GM19467 (cell line): Measurements from ENCODE around the gene ZNHIT1.
A peak's percentile ranks its signal among the peaks of the same experiment; 100 is the strongest.

ENCODE experiments used
- ATAC-seq: cut with Tn5 transposase; IDR thresholded peaks from one replicate; pipeline ENCODE4 v1.9.1; 2021; ENCODE audit warnings: mild to moderate bottlenecking, moderate library complexity; ENCODE audit not compliant: unreplicated experiment

Gene ZNHIT1

DNA sequence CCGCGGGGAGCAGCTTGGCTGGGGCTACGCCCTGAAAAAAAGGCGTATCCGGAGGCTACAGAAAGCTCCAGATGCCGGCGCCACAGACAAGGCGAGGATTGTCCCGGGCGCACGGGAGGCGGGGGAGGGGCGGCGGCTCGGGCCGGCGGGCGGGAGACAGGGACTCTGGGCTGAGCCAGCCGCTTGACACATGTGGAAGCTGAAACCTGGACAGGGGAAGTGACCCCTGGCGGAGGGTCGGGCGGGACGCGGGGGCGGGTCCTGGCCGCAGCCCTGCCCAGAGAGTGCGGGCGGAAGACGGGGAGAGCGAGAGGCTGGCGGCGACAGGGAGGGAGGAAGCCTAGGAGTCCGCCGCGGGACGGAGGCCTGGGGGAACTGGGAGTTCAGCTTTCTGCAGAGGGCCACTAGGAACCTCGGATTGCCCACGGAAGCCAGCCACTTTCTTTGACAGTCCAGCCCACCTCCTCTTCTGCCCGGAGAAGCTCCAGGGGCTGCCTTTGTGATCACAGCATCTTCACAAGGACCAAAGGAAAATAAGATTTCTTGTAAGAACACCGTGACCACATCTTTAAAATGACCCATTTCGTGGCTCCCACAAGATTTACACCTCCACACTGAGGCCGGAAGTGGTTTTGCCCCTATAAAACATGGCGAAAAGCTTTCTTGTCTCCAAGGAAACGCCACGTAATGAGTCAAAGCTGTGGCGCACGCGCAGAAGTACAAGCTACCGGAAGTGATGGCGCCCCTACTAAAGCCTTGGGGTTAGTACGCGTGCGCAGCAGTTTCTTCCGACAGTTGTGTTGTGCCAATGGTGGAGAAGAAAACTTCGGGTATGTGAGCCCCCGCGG lies at the start of gene ZNHIT1, which contains the start of gene PLOD3:
Gene ZNHIT1, plus strand, starts transcription at position 778 of the 848 bp plus-strand sequence. Its CDS starts 31 bp downstream, at position 809.
Gene PLOD3, minus strand, starts transcription at position 194 of the 848 bp plus-strand sequence. CDS start 307 bp downstream, outside the sequence.
- peak; percentile 59 for ATAC-seq

DNA sequence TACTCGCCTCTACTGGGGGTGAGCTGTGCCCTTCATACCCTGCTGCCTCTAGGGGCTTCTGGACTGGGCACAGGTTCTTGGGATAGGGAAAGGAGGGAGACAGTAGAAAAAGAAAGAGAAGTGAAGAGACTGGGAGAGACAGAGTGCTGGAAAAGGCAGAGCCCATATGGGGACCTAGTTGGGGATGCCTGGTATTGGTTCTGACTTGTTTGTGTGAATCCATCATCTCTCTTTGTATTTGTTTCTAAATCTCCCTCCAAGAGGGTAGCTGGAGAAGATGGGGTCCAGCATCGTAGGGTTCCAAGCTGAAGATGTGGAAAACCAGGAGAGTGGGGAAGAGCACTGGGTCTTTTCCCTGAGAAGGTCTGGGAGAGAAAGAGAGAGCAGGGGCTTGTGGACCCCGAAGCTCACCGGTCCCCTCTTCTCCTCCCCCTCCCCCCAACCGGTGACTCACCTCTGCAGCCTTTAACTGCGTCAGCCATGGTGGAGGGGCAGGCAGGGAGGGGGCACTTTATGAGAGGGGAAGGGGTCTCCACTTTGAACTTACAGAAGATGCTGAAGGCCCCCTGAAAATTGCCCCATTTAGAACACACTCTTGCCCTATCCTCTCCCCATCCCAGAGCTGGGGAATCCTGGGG lies 49.4 kb upstream of the ZNHIT1 start:
- no peak for ATAC-seq

DNA sequence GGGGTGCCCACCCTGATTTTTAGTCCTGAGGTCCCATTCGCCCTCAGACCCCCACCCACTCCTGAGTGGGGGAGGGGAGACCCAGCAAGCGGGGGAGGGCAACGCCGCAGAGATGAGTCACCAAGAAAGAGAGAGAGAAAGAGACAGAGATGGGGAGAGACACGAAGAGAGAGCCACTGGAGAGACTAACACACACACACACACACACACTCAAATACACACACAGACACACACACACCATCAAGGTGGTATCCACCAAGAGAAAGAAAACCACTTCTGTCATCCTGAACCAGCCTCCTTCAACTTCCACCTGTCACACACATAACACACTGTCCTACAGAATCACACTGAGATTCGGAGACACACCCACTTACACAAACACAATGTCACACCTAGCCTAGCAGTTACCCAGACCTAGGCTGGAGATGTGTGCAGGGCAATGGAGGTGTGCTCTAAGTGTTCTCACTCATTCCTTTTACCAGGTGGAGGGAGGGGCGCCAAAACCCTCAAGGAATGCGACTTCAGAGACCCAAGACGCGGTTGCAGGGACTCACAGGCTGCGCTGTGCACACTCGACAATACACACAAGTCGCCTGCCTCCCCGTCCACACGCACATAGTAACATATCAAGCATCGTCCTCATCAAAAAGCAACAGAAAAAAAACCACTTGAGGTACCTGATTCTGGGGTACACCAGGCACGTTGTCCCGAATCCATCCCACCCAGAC lies 48.7 kb upstream of the ZNHIT1 start:
- no peak for ATAC-seq

DNA sequence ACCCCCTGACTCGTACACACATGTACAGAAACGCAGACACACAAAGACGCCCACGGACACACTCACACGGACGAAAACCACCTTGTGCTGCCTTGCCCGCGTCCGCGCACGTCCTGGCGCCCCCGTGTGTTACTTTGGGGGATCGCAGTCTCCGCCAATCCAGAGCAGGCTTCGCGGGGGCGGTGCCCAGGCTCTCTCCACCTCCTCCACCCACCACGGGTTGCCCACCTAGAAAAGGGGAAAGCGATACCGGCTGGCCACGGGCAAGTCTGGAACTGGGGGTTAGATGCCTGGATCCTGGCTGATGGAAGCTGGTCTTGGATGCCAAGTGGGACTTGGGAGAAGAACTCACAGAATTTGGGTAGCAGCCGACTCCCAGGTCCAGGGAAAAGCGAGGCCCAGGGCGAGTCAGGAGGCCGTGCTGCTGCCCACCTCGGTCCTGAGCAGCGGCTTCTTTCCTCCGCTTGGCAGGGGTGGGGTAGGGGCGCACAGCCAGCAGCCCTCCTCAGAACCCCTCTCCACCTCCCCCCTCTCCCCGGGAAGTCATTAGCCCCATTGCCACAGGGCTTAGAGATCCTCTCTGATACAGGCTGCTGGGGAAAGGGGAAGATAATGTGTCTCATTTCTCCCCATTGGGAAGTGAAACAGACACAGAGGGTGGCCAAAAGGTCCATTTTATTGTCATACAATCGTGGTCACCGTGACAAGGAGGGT lies 48.0 kb upstream of the ZNHIT1 start:
- ATAC-seq, result no peak

DNA sequence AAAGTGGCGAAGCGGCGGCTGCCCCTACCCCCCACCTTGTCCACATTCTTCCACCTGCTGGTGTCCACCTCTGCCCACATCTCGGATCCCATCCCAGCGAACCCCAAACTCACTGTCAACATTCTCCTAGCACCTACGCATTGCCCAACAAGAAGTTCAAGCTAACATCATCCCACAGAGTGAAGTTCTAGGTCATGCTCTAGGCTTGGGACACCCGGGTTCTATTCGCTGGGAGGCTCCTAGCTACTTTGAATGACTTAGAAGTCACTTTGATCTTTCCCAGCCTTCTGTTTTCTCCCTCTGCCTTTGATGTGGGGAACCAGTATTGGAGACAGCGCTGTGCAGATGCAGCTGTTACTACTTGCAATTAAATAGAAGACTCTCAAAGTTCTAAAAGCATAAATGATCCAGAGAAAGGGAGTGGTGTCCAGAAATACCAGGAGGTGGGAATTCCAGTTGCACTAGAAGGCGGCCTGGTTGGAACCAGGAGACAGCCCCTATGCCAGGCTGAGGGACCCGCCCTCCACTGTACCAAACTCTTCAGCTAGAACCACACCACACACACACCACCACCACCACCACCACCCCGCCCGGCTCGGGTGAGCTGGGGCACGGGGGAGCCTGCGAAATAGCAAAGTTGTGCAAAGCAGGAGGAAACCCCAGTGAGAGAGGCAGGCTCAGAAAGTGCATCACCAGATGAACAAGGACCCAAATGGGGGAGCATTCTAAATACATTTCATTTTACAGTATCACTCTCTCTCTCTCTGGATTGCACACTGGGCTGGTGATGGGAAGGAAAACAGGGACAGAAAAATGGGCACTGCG lies 47.1 kb upstream of the ZNHIT1 start:
- ATAC-seq, result no peak

DNA sequence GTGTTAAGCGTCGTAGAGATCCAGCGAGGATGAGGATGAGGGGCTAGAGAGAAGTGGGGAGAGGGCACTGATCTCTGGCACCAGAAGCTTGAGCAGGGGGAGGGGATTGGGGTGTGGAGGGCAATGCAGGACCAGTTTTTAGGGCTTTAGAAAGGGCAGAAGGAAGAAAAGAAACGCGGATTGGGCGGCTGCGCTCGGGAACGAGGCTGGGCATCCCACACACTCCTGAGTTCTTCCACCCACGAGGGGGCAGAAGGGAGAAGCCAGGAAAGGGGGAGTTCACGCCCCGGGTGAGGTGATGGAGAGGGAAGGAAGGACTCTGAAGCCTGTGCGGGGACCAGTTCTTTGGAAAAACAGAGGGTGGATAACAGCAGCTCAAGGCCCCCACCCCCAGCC lies 46.5 kb upstream of the ZNHIT1 start:
- ATAC-seq, result no peak

DNA sequence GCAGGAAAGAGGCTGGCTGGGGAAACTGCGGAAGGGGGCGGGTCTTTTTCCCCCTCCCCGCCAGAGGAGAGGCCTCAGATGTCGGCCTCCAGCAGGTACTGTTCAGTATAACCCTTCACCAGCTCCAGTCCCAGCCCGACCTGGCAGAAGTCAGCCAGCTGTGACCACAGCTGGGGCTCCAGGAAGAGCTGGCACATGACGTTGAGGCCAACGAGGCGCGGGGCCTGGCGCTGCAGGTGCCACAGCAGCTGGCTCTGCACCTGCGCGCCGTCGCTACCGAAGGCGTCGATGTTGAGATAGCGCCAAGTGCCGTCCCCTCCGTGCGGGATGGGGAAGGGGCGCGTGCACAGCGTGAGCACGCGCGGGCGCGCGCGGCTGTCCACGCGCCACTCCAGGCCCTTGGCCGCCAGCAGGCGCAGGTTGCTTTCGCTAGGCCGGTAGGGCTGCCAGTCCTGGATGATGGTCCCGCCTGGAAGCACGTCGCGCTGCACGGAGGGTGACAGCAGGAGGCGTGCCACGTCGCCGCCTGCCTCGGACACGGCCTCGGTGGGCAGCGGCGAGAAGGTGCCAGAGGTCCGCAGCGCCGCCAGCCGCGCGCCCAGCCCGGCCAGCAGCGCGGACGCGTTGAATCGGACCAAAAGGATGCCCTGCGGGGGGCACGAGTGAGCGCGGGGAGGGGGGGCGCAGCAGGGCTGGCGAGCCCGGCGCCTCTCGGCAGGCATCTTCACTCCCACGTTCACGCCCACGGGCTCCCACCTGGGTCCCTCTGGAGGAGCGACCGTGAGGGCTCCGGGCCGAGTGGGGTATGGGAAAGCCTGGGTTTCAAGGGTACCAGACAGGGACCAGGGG lies 45.7 kb upstream of the ZNHIT1 start:
- ATAC-seq, result no peak

DNA sequence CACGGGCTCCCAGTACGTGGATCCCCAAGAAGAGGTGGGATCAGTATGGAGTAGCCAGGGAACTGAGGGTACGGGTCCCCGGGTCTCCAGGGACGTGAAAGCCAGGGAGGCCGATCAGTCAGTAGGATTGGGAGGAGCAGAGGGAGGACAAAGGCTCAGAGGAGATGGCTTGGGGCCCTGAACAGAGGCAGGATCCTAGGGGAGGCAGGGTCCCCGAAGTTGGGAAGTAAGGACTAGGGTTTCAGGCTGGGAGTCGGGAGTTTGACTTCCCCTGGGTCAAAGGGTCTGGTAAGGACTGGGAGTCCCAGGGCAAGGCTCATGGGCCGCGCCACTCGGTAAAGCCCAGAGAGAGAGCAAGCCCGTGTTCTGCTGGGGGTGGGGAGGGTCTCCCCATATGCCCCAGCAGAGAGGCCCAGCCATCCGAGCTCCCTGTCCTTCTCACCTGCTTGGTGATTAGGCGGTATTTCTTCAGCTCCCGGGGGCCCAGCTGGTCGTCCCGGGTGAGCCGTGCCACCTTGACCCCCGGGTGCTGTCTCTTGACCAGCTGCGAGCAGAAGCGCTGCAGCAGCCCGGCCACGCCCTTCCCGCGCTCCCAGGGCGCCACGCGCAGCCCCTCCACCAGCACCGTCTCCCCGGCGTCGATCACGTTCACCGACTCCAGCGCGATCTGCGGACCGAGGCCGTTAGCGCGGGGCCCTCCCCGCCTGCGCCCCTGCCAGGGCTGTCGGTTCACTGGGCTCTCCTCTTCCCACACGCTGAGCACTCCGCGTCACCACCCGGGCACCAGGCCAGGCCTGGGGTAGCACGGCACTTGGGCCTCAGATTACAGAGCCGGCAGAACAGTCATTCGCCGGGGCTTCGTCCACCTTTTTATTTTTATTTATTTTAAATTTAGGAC lies 44.9 kb upstream of the ZNHIT1 start:
- ATAC-seq, result no peak

DNA sequence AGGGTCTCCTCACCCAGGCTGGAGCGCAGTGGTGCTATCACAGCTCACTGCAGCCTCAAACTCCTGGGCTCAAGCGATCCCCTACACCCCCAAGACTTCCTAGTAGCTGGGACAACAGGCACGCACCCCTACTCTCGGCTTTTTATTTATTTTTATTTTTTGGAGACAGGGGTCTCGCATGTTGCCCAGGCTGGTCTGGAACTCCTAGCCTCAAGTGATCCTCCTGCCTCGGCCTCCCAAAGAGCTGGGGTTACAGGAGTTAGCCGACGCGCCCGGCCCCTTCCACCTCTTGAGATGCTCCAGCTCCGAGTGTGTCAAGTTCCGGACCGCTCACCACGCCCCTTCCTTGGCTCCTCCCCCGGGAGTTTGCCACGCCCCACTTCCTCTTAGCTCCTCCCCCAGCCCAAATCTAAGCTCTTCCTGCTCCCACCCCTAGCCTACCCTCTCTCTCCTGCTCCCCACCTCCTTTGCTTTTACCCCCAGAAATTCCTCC lies 44.2 kb upstream of the ZNHIT1 start:
- ATAC-seq, result no peak

DNA sequence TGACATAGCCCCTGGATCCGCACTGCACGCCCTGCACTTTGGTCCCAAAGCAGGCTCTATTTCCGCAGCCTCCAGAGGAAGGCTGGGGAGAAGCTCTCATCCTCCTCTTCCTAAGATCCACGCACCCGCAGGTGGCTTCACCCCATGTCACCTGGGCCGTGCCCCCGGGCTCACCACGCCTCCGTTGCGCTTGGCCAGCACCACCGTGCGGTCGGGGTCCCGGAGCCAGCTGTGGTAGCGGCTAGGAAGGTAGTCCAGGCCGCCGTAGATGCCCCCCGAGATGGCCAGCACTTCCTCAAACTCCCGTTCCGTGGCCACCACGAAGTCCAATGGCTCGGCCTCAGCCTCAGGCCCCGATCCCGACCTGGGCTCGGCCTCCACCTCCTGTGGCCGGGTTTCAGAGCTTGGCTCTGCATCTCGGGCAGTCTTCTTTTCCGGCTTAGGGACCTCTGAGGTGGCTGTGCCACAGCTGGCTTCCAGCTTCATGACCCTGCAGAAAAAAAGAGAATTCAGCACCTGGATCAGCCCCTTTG lies 43.6 kb upstream of the ZNHIT1 start:
- no peak for ATAC-seq

DNA sequence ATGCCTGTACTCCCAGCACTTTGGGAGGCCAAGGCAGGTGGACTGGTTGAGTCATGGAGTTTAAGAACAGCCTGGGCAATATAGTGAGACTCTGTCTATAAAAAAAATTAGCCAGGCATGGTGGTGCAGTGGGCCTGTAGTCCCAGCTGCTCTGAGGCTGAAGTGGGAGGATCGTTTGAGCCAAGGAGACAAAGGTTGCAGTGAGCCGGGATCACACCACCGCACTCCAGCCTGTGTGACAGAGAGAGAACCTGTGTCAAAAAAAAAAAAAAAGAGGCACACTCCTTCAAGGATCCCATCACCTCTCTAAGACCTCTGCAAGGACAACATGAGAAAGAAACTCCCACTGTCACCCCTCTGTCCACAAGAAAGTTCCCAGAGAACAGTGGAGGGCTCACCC lies 42.3 kb upstream of the ZNHIT1 start:
- ATAC-seq, result no peak

DNA sequence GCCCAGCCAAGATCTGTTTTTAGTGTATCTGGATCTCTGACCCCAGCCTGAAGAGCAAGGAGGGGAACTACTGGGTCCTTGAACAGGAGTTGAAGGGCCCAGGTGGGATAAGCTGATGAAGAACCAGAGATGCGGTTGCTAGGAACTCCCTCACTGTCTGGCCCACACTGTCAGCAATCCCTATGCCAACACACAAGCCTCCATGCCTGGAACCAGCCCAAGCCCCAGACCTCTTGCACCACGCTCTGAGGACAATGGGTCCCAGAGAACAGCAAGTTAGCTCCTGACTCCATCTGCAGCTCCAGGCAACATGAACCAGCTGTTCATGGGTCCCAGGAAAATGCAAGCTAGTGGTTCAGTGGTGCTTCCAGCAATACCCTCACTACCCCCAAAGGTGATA lies 40.3 kb upstream of the ZNHIT1 start:
- no peak for ATAC-seq

DNA sequence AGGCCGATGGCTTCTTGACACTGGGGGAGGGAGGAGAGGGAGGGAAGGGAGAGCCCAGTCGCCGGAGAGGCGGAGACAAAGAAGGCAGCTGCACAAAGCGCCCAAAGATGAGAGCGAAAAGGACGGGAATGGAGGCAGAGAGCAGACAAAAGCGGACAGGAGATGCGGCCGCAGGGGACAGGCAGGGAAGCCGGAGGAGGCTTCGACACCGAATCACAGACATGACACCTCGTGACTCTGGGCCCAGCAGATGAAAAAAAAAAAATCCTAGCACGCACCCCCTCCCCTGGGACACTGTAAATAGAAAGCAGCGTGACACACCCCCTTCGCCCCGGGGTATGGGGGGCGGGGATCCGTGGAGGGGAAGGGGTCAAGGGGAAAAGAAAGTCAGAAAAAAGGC lies 38.8 kb upstream of the ZNHIT1 start:
- ATAC-seq, result no peak

DNA sequence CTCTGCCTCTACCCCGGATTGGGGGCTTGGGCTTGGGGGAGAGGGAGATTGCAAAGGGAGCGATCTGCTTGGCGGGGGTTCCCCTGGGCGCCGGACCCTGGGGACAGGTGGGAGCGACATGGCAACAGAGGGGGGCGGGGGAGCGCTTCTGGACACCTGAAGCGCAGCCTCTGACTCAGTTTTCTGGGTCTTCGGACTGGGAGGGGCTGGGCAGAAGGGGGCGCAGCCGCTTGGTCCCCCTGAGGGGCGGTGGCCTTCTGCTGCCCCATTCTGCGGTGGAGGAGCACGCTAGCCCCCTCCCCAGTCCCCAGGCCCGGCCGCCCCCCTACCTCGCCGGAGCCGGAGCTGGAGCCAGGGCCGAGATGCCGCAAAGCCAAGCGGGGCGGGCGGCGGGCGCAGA lies 38.3 kb upstream of the ZNHIT1 start:
- no peak for ATAC-seq

DNA sequence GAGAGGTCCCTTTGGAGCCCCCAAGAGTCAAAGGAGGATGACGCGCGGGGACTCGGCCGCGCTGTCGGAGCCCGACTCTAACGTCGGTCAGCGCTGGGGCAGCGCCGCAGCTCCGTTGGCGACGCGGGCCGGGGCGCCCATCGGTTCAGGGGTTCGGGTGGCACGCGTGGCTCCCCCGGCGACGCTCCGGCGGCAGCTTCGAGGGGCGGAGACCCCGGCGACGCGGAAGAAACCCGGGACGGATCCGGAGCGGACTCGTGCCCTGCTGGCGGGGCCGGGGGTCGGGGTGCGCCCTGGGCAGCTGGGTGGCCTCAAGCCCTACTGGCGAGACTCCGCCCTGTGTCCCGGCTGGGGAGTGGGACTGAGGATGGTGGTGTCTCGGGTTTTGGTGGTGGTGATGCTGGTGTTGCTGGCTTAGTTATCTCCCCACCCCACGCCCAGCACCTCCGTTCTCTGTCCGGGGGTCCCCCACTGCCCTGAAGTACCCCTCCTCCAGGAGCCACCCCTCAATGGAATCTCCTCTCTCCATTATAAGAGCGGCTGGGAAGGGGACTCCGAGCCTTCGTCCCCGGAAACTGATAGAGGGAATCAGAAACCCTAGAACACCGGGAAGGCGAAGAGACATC lies 37.7 kb upstream of the ZNHIT1 start, which contains the start of gene NAT16:
Gene NAT16, minus strand, starts transcription at position 164 of the 626 bp plus-strand sequence. CDS start 5,486 bp downstream, outside the sequence.
- no peak for ATAC-seq

DNA sequence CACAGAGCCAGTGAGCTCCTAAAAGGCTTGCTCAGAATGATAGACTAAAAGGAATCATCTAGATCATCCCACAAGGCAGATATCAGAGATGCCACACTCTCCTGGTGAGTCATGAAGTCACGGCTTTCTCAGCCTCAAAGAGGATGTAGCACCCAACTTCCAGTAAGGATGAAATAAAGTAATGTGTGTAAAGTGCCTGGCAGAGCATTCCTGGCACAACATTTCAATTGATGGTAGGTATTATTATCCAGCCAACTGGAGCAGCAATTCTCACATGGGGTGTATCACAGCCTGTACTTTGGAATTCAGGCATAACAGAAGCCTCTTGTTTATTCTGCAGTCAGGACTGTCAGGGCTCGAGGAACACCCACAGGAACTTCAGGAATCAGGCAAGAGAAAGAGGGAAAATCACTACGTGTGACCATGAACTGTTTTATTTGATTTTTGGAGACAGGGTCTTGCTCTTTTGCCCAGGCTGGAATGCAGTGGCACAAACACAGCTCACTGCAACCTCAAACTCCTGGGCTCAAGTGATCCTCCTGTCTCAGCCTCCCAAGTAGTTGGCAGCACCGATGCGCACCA lies 32.6 kb upstream of the ZNHIT1 start:
- ATAC-seq, result no peak

DNA sequence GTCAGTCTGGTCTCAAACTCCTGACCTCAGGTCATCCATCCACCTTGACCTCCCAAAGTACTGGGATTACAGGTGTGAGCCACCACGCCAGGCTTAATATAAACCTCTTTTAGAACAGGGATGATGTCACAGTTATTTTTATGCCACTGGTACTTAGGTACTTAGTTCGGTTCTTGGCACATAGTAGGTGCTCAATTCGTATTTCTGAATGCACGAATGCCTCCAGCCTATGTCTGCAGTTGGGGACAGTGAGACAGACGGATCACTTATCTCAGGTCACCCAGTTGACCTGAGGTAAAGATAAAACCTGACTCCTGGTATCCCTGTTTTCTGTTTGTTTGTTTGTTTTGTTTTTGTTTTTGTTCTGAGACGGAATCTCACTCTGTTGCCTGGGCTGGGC lies 31.8 kb upstream of the ZNHIT1 start:
- ATAC-seq, result no peak
